Right lobe of liver (tissue), 4 donors: ENCODE results near the gene ANKRD24.

Experiments
- POLR2A ChIP-seq: fragments of 450-650 bp; IDR thresholded peaks from one replicate; pipeline ENCODE4 v1.6.1; 2017; ENCODE audit warnings: antibody characterized with exemption, mild to moderate bottlenecking
- TF ChIP-seq, protein P1 (sequence below), 4 donors: fragments of 200-600 bp in 3 of 4; fragments of 450-650 bp in 1 of 4; IDR thresholded peaks; one replicate each; pipeline versions ENCODE4 v1.5.1 to v1.8.0; 2016 to 2022; ENCODE audit warnings: antibody characterized with exemption in 4 of 4, mild to moderate bottlenecking in 2 of 4
- donor health status: DM: no; HTN: no; CAD: no.
- donor health status: DM: no; HTN: no; CAD: no.
- donor health status: DM: no; HTN: yes; CAD: no.

DNA sequence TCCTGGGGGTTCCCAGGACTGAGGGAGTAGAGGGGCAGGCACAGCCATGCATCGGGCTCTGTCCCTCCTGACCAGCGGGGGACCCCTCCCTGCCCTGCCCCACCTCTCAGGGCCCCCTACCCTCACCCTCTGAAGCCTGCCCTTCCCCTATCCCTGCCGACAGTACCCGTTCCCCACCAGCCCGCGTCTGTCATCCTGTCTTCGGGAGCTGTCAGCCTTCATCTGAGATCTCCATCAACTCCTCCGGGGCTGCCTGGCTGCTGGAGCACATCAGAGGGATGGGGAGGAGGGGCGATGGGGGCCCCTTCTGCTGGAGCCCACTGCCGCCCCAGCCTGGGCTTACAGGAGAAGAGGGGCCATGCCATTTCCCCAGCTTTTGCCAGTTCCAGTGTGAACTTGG lies 90.4 kb downstream of the ANKRD24 start:
- TF ChIP-seq, protein P1, sequence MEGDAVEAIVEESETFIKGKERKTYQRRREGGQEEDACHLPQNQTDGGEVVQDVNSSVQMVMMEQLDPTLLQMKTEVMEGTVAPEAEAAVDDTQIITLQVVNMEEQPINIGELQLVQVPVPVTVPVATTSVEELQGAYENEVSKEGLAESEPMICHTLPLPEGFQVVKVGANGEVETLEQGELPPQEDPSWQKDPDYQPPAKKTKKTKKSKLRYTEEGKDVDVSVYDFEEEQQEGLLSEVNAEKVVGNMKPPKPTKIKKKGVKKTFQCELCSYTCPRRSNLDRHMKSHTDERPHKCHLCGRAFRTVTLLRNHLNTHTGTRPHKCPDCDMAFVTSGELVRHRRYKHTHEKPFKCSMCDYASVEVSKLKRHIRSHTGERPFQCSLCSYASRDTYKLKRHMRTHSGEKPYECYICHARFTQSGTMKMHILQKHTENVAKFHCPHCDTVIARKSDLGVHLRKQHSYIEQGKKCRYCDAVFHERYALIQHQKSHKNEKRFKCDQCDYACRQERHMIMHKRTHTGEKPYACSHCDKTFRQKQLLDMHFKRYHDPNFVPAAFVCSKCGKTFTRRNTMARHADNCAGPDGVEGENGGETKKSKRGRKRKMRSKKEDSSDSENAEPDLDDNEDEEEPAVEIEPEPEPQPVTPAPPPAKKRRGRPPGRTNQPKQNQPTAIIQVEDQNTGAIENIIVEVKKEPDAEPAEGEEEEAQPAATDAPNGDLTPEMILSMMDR (IDR thresholded peaks at IDR 0.05), result no peak
- TF ChIP-seq POLR2A, result no peak
